Neural progenitor cell (in vitro differentiated cells): Measurements from ENCODE around the gene KANK4. TPM values are rescaled to one million over a fixed set of nuclear protein-coding genes. Genes with fewer than 3 reads are reported as not detected.

Experiments
- DNase-seq: peaks from one replicate; pipeline ENCODE4 v3.0.0-alpha.2; 2016; ENCODE audit warnings: low spot score
- H2AFZ ChIP-seq: fragments of 200-600 bp; sonication (generic); replicated peaks from 2 replicates; pipeline ENCODE4 v1.6.1; 2016; ENCODE audit warnings: antibody characterized with exemption
- H3F3A ChIP-seq: fragments of 200-600 bp; sonication (generic); 2 replicates; pipeline ENCODE4 v1.6.1; 2016; ENCODE audit warnings: antibody characterized with exemption, low read depth
- H3K27ac ChIP-seq: fragments of 200-600 bp; sonication (generic); 2 replicates; pipeline ENCODE4 v1.5.1; 2016; ENCODE audit warnings: mild to moderate bottlenecking
- H3K27me3 ChIP-seq: fragments of 200-600 bp; sonication (generic); 2 replicates; pipeline ENCODE4 v1.6.1; 2016; ENCODE audit warnings: mild to moderate bottlenecking, moderate library complexity
- H3K36me3 ChIP-seq: fragments of 200-600 bp; sonication (generic); 2 replicates; pipeline ENCODE4 v1.5.1; 2016
- H3K4me1 ChIP-seq: fragments of 200-600 bp; sonication (generic); 2 replicates; pipeline ENCODE4 v1.6.1; 2016; ENCODE audit warnings: mixed run types
- H3K4me2 ChIP-seq: fragments of 200-600 bp; sonication (generic); 2 replicates; pipeline ENCODE4 v1.6.1; 2016
- H3K4me3 ChIP-seq: fragments of 200-600 bp; sonication (generic); 2 replicates; pipeline ENCODE4 v1.5.1; 2016
- H3K79me2 ChIP-seq: fragments of 200-600 bp; sonication (generic); 2 replicates; pipeline ENCODE4 v1.6.1; 2016; ENCODE audit warnings: low read depth
- H3K9ac ChIP-seq: fragments of 200-600 bp; sonication (generic); 2 replicates; pipeline ENCODE4 v1.6.1; 2016
- H3K9me3 ChIP-seq: fragments of 200-600 bp; sonication (generic); 2 replicates; pipeline ENCODE4 v1.5.1; 2016; ENCODE audit warnings: low read depth
- H4K20me1 ChIP-seq: fragments of 200-600 bp; sonication (generic); 2 replicates; pipeline ENCODE4 v1.6.1; 2016; ENCODE audit warnings: low read depth
- H3K27ac Mint-ChIP-seq: 3 replicates; pipeline ENCODE4 v1.8.0; 2021; ENCODE audit warnings: mixed read lengths
- H3K27me3 Mint-ChIP-seq: 2 replicates; pipeline ENCODE4 v1.8.0; 2022; ENCODE audit warnings: low read depth, mild to moderate bottlenecking, inconsistent platforms, moderate library complexity, mixed read lengths; ENCODE audit not compliant: insufficient read depth
- H3K36me3 Mint-ChIP-seq: 3 replicates; pipeline ENCODE4 v1.8.0; 2021; ENCODE audit warnings: mixed read lengths
- H3K4me1 Mint-ChIP-seq: 3 replicates; pipeline ENCODE4 v1.8.0; 2021; ENCODE audit warnings: mixed read lengths
- H3K4me3 Mint-ChIP-seq: 3 replicates; pipeline ENCODE4 v1.8.0; 2021; ENCODE audit warnings: mild to moderate bottlenecking, moderate library complexity, mixed read lengths
- H3K9me3 Mint-ChIP-seq: 3 replicates; pipeline ENCODE4 v1.8.0; 2020; ENCODE audit warnings: mixed read lengths
- EZH2 ChIP-seq: fragments of 200-600 bp; sonication (generic); IDR thresholded peaks from 2 replicates; pipeline ENCODE4 v1.6.1; 2017; ENCODE audit warnings: antibody characterized with exemption, mild to moderate bottlenecking, moderate library complexity
- EZH2phosphoT487 ChIP-seq: fragments of 200-600 bp; sonication (generic); IDR thresholded peaks from 2 replicates; pipeline ENCODE4 v1.6.1; 2017; ENCODE audit warnings: antibody characterized with exemption
- total RNA-seq: library from RNA; depleted of rRNA; stranded (reverse); fragments of >200 nt; gene quantifications from 2 replicates; pipeline ENCODE4 v1.2.3, GENCODE V29; 2015; ENCODE audit warnings: low replicate concordance
- TF ChIP-seq, protein P1 (sequence below): fragments of 200-600 bp; sonication (generic); IDR thresholded peaks from 2 replicates; pipeline ENCODE4 v1.5.1; 2017; ENCODE audit warnings: antibody characterized with exemption, mild to moderate bottlenecking

KANK4 gene
- total RNA-seq, 1 donor from 2014 or later, result not detected

GRCh38 chr1:62307895-62308492 is 11.2 kb downstream of the KANK4 start:
- Mint-ChIP-seq H3K9me3 (peaks cover 2% of the 10 kb centered on the region), H3K27me3 (peaks cover 18% of the 10 kb centered on the region), H3K4me3 (no peak overlapping the region), H3K36me3 (no peaks in the 10 kb centered on the region), H3K27ac (no peak overlapping the region), H3K4me1 (peaks cover 26% of the 10 kb centered on the region)
- TF ChIP-seq, protein P1, sequence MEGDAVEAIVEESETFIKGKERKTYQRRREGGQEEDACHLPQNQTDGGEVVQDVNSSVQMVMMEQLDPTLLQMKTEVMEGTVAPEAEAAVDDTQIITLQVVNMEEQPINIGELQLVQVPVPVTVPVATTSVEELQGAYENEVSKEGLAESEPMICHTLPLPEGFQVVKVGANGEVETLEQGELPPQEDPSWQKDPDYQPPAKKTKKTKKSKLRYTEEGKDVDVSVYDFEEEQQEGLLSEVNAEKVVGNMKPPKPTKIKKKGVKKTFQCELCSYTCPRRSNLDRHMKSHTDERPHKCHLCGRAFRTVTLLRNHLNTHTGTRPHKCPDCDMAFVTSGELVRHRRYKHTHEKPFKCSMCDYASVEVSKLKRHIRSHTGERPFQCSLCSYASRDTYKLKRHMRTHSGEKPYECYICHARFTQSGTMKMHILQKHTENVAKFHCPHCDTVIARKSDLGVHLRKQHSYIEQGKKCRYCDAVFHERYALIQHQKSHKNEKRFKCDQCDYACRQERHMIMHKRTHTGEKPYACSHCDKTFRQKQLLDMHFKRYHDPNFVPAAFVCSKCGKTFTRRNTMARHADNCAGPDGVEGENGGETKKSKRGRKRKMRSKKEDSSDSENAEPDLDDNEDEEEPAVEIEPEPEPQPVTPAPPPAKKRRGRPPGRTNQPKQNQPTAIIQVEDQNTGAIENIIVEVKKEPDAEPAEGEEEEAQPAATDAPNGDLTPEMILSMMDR, result no peak
- H3K27ac ChIP-seq, result no peak overlapping the region
- H3F3A ChIP-seq, result no peaks in the 10 kb centered on the region
- H3K36me3 ChIP-seq, result no peaks in the 10 kb centered on the region
- H3K4me3 ChIP-seq, result no peak overlapping the region
- H3K9ac ChIP-seq, result no peak overlapping the region
- no peak for DNase-seq
- H3K4me2 ChIP-seq, result no peak overlapping the region
- H3K9me3 ChIP-seq, result no peaks in the 10 kb centered on the region
- no peaks in the 10 kb centered on the region for H3K79me2 ChIP-seq
- H2AFZ ChIP-seq, result no peak overlapping the region
- peaks cover 8% of the 10 kb centered on the region for H3K4me1 ChIP-seq
- no peaks in the 10 kb centered on the region for H3K27me3 ChIP-seq
- no peaks in the 10 kb centered on the region for H4K20me1 ChIP-seq

GRCh38 chr1:62307446-62307845 is 11.8 kb downstream of the KANK4 start:
- Histone ChIP-seq H3K4me2 (no peak overlapping the region), H3K9me3 (no peaks in the 10 kb centered on the region), H3K79me2 (no peaks in the 10 kb centered on the region), H3K27ac (no peak overlapping the region), H4K20me1 (no peaks in the 10 kb centered on the region), H3F3A (no peaks in the 10 kb centered on the region), H3K27me3 (no peaks in the 10 kb centered on the region), H3K4me1 (peaks cover 8% of the 10 kb centered on the region), H3K4me3 (no peak overlapping the region), H3K36me3 (no peaks in the 10 kb centered on the region), H3K9ac (no peak overlapping the region), H2AFZ (no peak overlapping the region)
- Mint-ChIP-seq H3K27ac (no peak overlapping the region), H3K27me3 (peaks cover 18% of the 10 kb centered on the region), H3K4me1 (peaks cover 25% of the 10 kb centered on the region), H3K9me3 (peaks cover 2% of the 10 kb centered on the region), H3K4me3 (no peak overlapping the region), H3K36me3 (no peaks in the 10 kb centered on the region)
- no peak for TF ChIP-seq EZH2
- TF ChIP-seq, protein P1, result no peak
- no peak for TF ChIP-seq EZH2phosphoT487
- no peak for DNase-seq

- peak overlapping the region; percentile 33 for H3K27ac Mint-ChIP-seq
- H3K4me3 Mint-ChIP-seq, result no peak overlapping the region
These were observed 13.2 kb downstream of the KANK4 start for GRCh38 chr1:62306065-62306464.

More at GRCh38 chr1:62306065-62306464, 13.2 kb downstream of the KANK4 start:
- no peak overlapping the region for H3K4me3 ChIP-seq
- no peaks in the 10 kb centered on the region for H4K20me1 ChIP-seq
- H3F3A ChIP-seq, result no peaks in the 10 kb centered on the region
- Mint-ChIP-seq H3K27me3 (peaks cover 15% of the 10 kb centered on the region), H3K9me3 (no peaks in the 10 kb centered on the region), H3K36me3 (no peaks in the 10 kb centered on the region), H3K4me1 (peaks cover 13% of the 10 kb centered on the region)
- H3K27me3 ChIP-seq, result no peaks in the 10 kb centered on the region
- H3K36me3 ChIP-seq, result no peaks in the 10 kb centered on the region
- no peak overlapping the region for H3K27ac ChIP-seq
- H3K9me3 ChIP-seq, result no peaks in the 10 kb centered on the region
- no peak overlapping the region for H3K4me2 ChIP-seq
- H3K9ac ChIP-seq, result no peak overlapping the region
- DNase-seq, result no peak
- H2AFZ ChIP-seq, result no peak overlapping the region
- H3K79me2 ChIP-seq, result no peaks in the 10 kb centered on the region
- peaks cover 3% of the 10 kb centered on the region for H3K4me1 ChIP-seq
- TF ChIP-seq EZH2phosphoT487 (no peak), EZH2 (no peak)
- TF ChIP-seq, protein P1, result no peak
